Measurements from ENCODE around the gene CDR2.

GRCh38 chr16:22397931-22398330 is 23.5 kb upstream of the CDR2 start:
- TF ChIP-seq CTCF (IDR thresholded peaks at IDR 0.05) (no peak), REST (IDR thresholded peaks at IDR 0.05; ENCODE audit: insufficient read depth in 1 of 2, low read depth in 2 of 2, low read length in 1 of 2) (no peak), SIN3A (IDR thresholded peaks at IDR 0.05; ENCODE audit: borderline replicate concordance, insufficient read depth, low read depth, low read length) (no peak)

Measured in Panc1 (cell line).